GM12873 (cell line): ENCODE measurements around the gene TP53BP2.

Experiments
- CTCF ChIP-seq: IDR thresholded peaks from 2 replicates; pipeline ENCODE4 v1.5.1; 2012; ENCODE audit warnings: low read depth, mild to moderate bottlenecking, moderate library complexity, low read length, control low read depth; ENCODE audit not compliant: insufficient read depth; ENCODE audit errors: missing control alignments

The TP53BP2 gene

GRCh38 chr1:223745731-223746130 is 100.0 kb downstream of the TP53BP2 start:
- TF ChIP-seq CTCF = no peak

- no peak for TF ChIP-seq CTCF
Observed at GRCh38 chr1:223742856-223743517, 102.8 kb downstream of the TP53BP2 start.

GRCh38 chr1:223741861-223742260 is 103.9 kb downstream of the TP53BP2 start:
- no peak for TF ChIP-seq CTCF

GRCh38 chr1:223739366-223740037 is 106.2 kb downstream of the TP53BP2 start:
- TF ChIP-seq CTCF = no peak

- TF ChIP-seq CTCF = no peak
Observed at GRCh38 chr1:223738465-223739365, 107.0 kb downstream of the TP53BP2 start.

- no peak for TF ChIP-seq CTCF
Observed at GRCh38 chr1:223737342-223737741, 108.4 kb downstream of the TP53BP2 start.
